ENCODE measurements around the gene LPAR6.

DNA sequence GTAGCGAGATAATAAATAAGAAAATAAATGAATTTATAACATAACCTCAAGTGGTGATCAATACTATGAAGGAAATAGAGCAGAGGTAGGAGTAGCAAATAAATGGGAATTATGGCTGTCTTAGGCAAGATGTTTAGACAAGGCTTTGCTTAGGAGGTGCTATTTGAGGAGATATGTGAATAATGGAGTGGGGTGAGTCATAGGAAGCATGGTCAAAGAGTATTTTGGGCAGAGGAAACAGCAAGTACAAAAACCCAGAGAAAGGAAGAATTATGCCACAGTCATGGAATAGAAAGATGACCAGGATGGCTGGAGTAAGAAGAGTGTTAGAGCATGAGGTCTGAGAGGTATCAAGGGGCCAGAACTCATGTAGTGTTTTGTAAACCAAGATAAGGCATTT lies 33.6 kb upstream of the LPAR6 start:
- no peak for TF ChIP-seq EZH2phosphoT487 (IDR thresholded peaks at IDR 0.05; ENCODE audit: borderline replicate concordance, low read length)
- TF ChIP-seq, protein P1, sequence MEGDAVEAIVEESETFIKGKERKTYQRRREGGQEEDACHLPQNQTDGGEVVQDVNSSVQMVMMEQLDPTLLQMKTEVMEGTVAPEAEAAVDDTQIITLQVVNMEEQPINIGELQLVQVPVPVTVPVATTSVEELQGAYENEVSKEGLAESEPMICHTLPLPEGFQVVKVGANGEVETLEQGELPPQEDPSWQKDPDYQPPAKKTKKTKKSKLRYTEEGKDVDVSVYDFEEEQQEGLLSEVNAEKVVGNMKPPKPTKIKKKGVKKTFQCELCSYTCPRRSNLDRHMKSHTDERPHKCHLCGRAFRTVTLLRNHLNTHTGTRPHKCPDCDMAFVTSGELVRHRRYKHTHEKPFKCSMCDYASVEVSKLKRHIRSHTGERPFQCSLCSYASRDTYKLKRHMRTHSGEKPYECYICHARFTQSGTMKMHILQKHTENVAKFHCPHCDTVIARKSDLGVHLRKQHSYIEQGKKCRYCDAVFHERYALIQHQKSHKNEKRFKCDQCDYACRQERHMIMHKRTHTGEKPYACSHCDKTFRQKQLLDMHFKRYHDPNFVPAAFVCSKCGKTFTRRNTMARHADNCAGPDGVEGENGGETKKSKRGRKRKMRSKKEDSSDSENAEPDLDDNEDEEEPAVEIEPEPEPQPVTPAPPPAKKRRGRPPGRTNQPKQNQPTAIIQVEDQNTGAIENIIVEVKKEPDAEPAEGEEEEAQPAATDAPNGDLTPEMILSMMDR (IDR thresholded peaks at IDR 0.05; ENCODE audit: low read depth, low read length, poor library complexity, severe bottlenecking) = no peak
